Neural progenitor cell (in vitro differentiated cells): ENCODE measurements around the gene CLCN2. TPM values are rescaled to one million over a fixed set of nuclear protein-coding genes. Genes with fewer than 3 reads are reported as not detected.
A peak's percentile ranks its signal among the peaks of the same experiment; 100 is the strongest.

Source experiments
- DNase-seq: peaks from one replicate; pipeline ENCODE4 v3.0.0-alpha.2; 2016; ENCODE audit warnings: low spot score
- H2AFZ ChIP-seq: fragments of 200-600 bp; sonication (generic); replicated peaks from 2 replicates; pipeline ENCODE4 v1.6.1; 2016; ENCODE audit warnings: antibody characterized with exemption
- H3F3A ChIP-seq: fragments of 200-600 bp; sonication (generic); 2 replicates; pipeline ENCODE4 v1.6.1; 2016; ENCODE audit warnings: antibody characterized with exemption, low read depth
- H3K27ac ChIP-seq: fragments of 200-600 bp; sonication (generic); 2 replicates; pipeline ENCODE4 v1.5.1; 2016; ENCODE audit warnings: mild to moderate bottlenecking
- H3K27me3 ChIP-seq: fragments of 200-600 bp; sonication (generic); 2 replicates; pipeline ENCODE4 v1.6.1; 2016; ENCODE audit warnings: mild to moderate bottlenecking, moderate library complexity
- H3K36me3 ChIP-seq: fragments of 200-600 bp; sonication (generic); 2 replicates; pipeline ENCODE4 v1.5.1; 2016
- H3K4me1 ChIP-seq: fragments of 200-600 bp; sonication (generic); 2 replicates; pipeline ENCODE4 v1.6.1; 2016; ENCODE audit warnings: mixed run types
- H3K4me2 ChIP-seq: fragments of 200-600 bp; sonication (generic); 2 replicates; pipeline ENCODE4 v1.6.1; 2016
- H3K4me3 ChIP-seq: fragments of 200-600 bp; sonication (generic); 2 replicates; pipeline ENCODE4 v1.5.1; 2016
- H3K79me2 ChIP-seq: fragments of 200-600 bp; sonication (generic); 2 replicates; pipeline ENCODE4 v1.6.1; 2016; ENCODE audit warnings: low read depth
- H3K9ac ChIP-seq: fragments of 200-600 bp; sonication (generic); 2 replicates; pipeline ENCODE4 v1.6.1; 2016
- H3K9me3 ChIP-seq: fragments of 200-600 bp; sonication (generic); 2 replicates; pipeline ENCODE4 v1.5.1; 2016; ENCODE audit warnings: low read depth
- H4K20me1 ChIP-seq: fragments of 200-600 bp; sonication (generic); 2 replicates; pipeline ENCODE4 v1.6.1; 2016; ENCODE audit warnings: low read depth
- H3K27ac Mint-ChIP-seq: 3 replicates; pipeline ENCODE4 v1.8.0; 2021; ENCODE audit warnings: mixed read lengths
- H3K27me3 Mint-ChIP-seq: 2 replicates; pipeline ENCODE4 v1.8.0; 2022; ENCODE audit warnings: low read depth, mild to moderate bottlenecking, inconsistent platforms, moderate library complexity, mixed read lengths; ENCODE audit not compliant: insufficient read depth
- H3K36me3 Mint-ChIP-seq: 3 replicates; pipeline ENCODE4 v1.8.0; 2021; ENCODE audit warnings: mixed read lengths
- H3K4me1 Mint-ChIP-seq: 3 replicates; pipeline ENCODE4 v1.8.0; 2021; ENCODE audit warnings: mixed read lengths
- H3K4me3 Mint-ChIP-seq: 3 replicates; pipeline ENCODE4 v1.8.0; 2021; ENCODE audit warnings: mild to moderate bottlenecking, moderate library complexity, mixed read lengths
- H3K9me3 Mint-ChIP-seq: 3 replicates; pipeline ENCODE4 v1.8.0; 2020; ENCODE audit warnings: mixed read lengths
- CTCF ChIP-seq: fragments of 200-600 bp; sonication (generic); IDR thresholded peaks from 2 replicates; pipeline ENCODE4 v1.5.1; 2017; ENCODE audit warnings: antibody characterized with exemption, mild to moderate bottlenecking
- EZH2 ChIP-seq: fragments of 200-600 bp; sonication (generic); IDR thresholded peaks from 2 replicates; pipeline ENCODE4 v1.6.1; 2017; ENCODE audit warnings: antibody characterized with exemption, mild to moderate bottlenecking, moderate library complexity
- EZH2phosphoT487 ChIP-seq: fragments of 200-600 bp; sonication (generic); IDR thresholded peaks from 2 replicates; pipeline ENCODE4 v1.6.1; 2017; ENCODE audit warnings: antibody characterized with exemption
- total RNA-seq: library from RNA; depleted of rRNA; stranded (reverse); fragments of >200 nt; gene quantifications from 2 replicates; pipeline ENCODE4 v1.2.3, GENCODE V29; 2015; ENCODE audit warnings: low replicate concordance

Gene CLCN2
- total RNA-seq, 1 donor from 2014 or later, result 16.5 TPM

- H3K4me2 ChIP-seq, result no peak overlapping the region
- no peak for TF ChIP-seq EZH2phosphoT487
- TF ChIP-seq EZH2, result no peak
- no peak for TF ChIP-seq CTCF
- Mint-ChIP-seq H3K27ac (no peak overlapping the region), H3K9me3 (no peaks in the 10 kb centered on the region), H3K4me3 (no peak overlapping the region), H3K27me3 (peaks cover 2% of the 10 kb centered on the region), H3K36me3 (peaks cover 65% of the 10 kb centered on the region), H3K4me1 (no peaks in the 10 kb centered on the region)
- H3K79me2 ChIP-seq, result peaks cover 2% of the 10 kb centered on the region
- H3K9ac ChIP-seq, result no peak overlapping the region
- H3K4me1 ChIP-seq, result no peaks in the 10 kb centered on the region
- H3K9me3 ChIP-seq, result no peaks in the 10 kb centered on the region
- no peak for DNase-seq
- no peaks in the 10 kb centered on the region for H3K36me3 ChIP-seq
- no peak overlapping the region for H2AFZ ChIP-seq
- H3K27ac ChIP-seq, result no peak overlapping the region
- H3F3A ChIP-seq, result no peaks in the 10 kb centered on the region
- peaks cover 25% of the 10 kb centered on the region for H4K20me1 ChIP-seq
- no peaks in the 10 kb centered on the region for H3K27me3 ChIP-seq
- H3K4me3 ChIP-seq, result no peak overlapping the region
Measured at GRCh38 chr3:184325715-184326369, 35.6 kb downstream of the CLCN2 start.

DNA sequence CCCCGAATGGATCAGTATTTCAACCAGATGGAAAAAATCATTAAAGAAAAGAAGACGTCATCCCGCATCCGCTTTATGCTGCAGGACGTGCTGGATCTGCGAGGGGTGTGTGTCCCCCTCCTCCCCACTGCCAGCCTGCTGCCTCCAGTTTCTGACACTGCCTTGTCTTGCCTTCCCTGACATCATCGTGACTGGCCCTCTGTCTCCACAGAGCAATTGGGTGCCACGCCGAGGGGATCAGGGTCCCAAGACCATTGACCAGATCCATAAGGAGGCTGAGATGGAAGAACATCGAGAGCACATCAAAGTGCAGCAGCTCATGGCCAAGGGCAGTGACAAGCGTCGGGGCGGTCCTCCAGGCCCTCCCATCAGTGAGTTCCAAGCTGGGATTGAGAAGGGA, 36.1 kb downstream of the CLCN2 start:
- no peak overlapping the region for H2AFZ ChIP-seq
- H3K27ac ChIP-seq, result no peak overlapping the region
- H3K79me2 ChIP-seq, result peaks cover 8% of the 10 kb centered on the region
- H3K9ac ChIP-seq, result no peak overlapping the region
- no peak overlapping the region for H3K4me2 ChIP-seq
- DNase-seq, result no peak
- Mint-ChIP-seq H3K27me3 (peaks cover 2% of the 10 kb centered on the region), H3K36me3 (peaks cover 65% of the 10 kb centered on the region), H3K4me3 (no peak overlapping the region), H3K4me1 (no peaks in the 10 kb centered on the region), H3K9me3 (no peaks in the 10 kb centered on the region), H3K27ac (peak overlapping the region; percentile 51)
- H3K27me3 ChIP-seq, result no peaks in the 10 kb centered on the region
- H3K36me3 ChIP-seq, result no peaks in the 10 kb centered on the region
- H3K9me3 ChIP-seq, result no peaks in the 10 kb centered on the region
- TF ChIP-seq CTCF (no peak), EZH2phosphoT487 (no peak), EZH2 (no peak)
- H3F3A ChIP-seq, result no peaks in the 10 kb centered on the region
- H3K4me1 ChIP-seq, result no peaks in the 10 kb centered on the region
- peaks cover 31% of the 10 kb centered on the region for H4K20me1 ChIP-seq
- no peak overlapping the region for H3K4me3 ChIP-seq

- Histone ChIP-seq H3K36me3 (no peaks in the 10 kb centered on the region), H3K27ac (no peak overlapping the region), H4K20me1 (peaks cover 46% of the 10 kb centered on the region), H3K4me1 (no peaks in the 10 kb centered on the region), H3K4me3 (no peak overlapping the region), H3K9me3 (no peaks in the 10 kb centered on the region), H3F3A (no peaks in the 10 kb centered on the region), H3K9ac (no peak overlapping the region), H3K27me3 (no peaks in the 10 kb centered on the region), H3K79me2 (peaks cover 23% of the 10 kb centered on the region), H3K4me2 (no peak overlapping the region), H2AFZ (no peak overlapping the region)
- Mint-ChIP-seq H3K4me3 (no peak overlapping the region), H3K27ac (no peak overlapping the region), H3K9me3 (no peaks in the 10 kb centered on the region), H3K36me3 (peaks cover 60% of the 10 kb centered on the region), H3K4me1 (no peaks in the 10 kb centered on the region), H3K27me3 (peaks cover 4% of the 10 kb centered on the region)
- TF ChIP-seq EZH2 (no peak), CTCF (no peak), EZH2phosphoT487 (no peak)
- DNase-seq, result no peak
Measured at GRCh38 chr3:184323696-184324095, 37.7 kb downstream of the CLCN2 start.
